ENCODE results near the gene TMTC2.

The TMTC2 gene

DNA sequence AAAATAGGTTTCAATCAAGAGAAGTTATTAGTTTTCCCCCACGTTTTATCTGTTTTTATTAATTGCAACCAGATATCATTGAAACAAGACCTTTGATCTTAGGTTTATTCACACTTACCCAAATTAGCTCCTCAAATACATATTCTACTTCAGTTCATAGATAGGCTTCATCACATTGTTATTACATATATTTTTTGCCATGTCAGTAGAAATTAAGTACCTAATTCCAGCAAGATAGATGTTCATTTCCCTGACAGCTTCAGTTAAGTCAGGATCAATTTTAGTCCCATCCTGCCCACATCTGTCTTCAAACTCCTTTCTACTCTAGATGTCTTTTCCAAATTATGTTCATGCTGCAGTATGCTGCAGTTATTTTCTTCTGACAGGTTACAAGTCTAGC, 388.8 kb downstream of the TMTC2 start:
- TF ChIP-seq, protein P1, sequence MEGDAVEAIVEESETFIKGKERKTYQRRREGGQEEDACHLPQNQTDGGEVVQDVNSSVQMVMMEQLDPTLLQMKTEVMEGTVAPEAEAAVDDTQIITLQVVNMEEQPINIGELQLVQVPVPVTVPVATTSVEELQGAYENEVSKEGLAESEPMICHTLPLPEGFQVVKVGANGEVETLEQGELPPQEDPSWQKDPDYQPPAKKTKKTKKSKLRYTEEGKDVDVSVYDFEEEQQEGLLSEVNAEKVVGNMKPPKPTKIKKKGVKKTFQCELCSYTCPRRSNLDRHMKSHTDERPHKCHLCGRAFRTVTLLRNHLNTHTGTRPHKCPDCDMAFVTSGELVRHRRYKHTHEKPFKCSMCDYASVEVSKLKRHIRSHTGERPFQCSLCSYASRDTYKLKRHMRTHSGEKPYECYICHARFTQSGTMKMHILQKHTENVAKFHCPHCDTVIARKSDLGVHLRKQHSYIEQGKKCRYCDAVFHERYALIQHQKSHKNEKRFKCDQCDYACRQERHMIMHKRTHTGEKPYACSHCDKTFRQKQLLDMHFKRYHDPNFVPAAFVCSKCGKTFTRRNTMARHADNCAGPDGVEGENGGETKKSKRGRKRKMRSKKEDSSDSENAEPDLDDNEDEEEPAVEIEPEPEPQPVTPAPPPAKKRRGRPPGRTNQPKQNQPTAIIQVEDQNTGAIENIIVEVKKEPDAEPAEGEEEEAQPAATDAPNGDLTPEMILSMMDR (IDR thresholded peaks at IDR 0.05; ENCODE audit: insufficient read depth, missing control alignments), result no peak
- no peak for FAIRE-seq
- no peak for DNase-seq (ENCODE audit: insufficient read length, low spot score)

DNA sequence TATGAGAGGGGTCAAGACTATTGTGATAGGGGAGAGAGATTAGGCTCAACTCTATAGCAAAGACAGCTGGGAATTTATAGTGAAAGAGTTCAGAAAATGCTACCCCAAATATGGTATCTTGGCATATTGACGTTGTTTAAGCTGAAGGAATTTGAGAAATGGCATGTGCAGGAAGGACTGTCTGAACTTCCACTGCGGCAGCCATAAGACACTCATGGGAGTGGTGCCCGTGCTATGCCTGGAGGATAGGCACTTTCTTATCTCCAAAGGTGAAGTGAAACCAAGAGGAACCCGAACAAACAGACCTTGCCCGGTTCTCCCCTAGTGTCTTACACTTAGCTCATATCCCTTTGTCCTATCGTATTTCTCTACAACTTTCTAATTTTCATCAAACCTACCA, 390.3 kb downstream of the TMTC2 start:
- TF ChIP-seq, protein P1 (IDR thresholded peaks at IDR 0.05; ENCODE audit: insufficient read depth, missing control alignments), result no peak
- FAIRE-seq, result no peak
- no peak for DNase-seq (ENCODE audit: insufficient read length, low spot score)

DNA sequence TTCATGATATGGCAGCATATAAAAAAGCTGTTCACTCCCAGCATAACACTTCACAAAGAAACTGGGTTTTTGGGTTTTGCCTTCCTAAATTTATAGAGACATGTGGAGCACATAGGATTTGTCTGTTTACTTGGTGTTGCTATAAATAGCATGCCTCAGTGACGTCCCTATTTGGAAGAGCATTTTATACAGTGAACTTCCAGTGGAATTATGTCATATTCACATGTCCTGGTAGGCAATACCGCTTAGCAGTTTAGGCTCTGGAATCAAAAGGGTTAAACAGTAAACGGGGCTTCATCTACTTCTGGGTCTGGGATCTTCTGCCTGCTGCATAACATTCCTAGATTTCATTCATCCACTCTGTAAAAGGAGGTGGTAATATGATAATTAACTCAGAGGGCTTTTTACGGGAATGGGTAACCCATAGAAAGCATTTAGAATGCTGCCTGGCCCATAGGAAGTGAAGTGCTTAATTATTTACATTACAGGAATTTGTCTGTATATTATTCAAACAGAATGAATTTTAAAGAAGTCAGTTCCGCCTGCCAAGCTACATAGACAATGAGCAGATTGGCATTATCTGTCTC, 396.1 kb downstream of the TMTC2 start:
- DNase-seq (ENCODE audit: insufficient read length, low spot score) (no peak), FAIRE-seq (no peak)
- TF ChIP-seq, protein P1 (IDR thresholded peaks at IDR 0.05; ENCODE audit: insufficient read depth, missing control alignments), result no peak

DNA sequence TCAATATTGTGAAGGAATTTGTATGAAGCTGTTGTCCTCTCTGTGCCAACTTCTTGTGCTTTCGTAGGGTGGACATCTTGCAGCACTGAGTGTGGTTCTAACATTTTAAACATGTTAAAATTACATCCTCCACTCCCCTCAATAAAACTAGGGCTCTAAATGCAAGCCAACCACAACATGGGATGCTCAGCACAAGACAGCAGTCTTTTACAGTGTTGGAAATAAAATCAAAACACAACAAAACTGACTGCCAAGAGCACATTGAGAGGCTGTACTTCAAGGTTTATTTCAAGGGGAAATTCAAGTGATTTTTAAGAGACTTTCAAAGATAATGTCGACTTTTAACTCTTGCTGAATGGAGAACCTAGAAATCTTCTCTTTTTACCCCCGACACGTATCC, 396.9 kb downstream of the TMTC2 start:
- DNase-seq (ENCODE audit: insufficient read length, low spot score) (no peak), FAIRE-seq (no peak)
- TF ChIP-seq, protein P1 (IDR thresholded peaks at IDR 0.05; ENCODE audit: insufficient read depth, missing control alignments), result no peak

DNA sequence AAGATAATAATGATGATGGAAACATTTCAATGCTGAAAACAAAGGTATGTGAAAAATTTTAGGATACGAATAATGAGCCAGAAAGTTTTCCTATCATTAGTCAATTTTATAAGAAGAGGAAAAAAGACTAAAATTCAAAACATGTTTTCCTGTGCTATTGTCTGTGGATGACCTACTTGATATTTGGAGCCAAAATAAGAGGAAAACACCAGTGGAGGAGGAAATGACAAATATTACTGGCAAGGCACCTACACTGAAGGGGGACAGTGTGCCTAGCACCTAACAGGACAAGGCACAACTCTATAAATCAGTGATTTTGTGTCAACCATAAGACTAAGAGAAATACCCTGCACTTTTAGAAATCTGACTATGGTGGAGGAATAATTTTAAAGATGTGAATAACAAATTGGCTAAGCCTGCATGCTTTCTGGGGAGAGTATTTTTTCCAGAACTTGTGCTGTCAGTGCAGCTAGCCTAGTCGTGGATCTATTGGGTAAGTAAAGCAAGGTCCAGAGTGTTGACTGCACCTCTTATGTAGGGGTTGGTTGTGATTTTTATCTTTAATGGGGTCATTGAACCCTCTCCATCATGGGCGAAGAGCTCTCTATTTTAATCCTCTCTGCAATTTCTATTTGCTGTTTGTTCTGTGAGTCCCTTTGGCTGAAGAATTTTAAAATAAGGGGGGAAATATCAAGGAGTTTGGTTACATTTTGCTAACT, 398.0 kb downstream of the TMTC2 start:
- FAIRE-seq (no peak), DNase-seq (ENCODE audit: insufficient read length, low spot score) (no peak)
- TF ChIP-seq, protein P1 (IDR thresholded peaks at IDR 0.05; ENCODE audit: insufficient read depth, missing control alignments), result no peak

DNA sequence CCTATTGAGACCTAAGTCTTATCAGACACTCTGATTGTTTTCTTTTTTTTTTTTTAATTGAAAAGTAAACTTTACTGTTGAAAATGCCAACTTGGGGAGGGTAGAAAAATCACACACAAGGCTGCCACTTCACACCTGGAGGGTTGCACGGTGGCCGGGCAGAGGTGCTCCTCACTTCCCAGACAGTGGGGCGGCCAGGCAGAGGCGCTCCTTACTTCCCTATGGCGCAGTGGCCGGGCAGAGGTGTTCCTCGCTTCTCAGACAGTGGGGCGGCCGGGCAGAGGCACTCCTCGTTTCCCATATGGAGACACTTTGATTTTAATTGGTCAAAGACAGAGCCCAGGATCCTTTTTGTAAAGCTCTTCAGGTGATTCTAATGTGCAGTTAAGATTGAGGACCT, 399.3 kb downstream of the TMTC2 start:
- TF ChIP-seq, protein P1 (IDR thresholded peaks at IDR 0.05; ENCODE audit: insufficient read depth, missing control alignments), result no peak
- DNase-seq (ENCODE audit: insufficient read length, low spot score), result no peak
- no peak for FAIRE-seq

DNA sequence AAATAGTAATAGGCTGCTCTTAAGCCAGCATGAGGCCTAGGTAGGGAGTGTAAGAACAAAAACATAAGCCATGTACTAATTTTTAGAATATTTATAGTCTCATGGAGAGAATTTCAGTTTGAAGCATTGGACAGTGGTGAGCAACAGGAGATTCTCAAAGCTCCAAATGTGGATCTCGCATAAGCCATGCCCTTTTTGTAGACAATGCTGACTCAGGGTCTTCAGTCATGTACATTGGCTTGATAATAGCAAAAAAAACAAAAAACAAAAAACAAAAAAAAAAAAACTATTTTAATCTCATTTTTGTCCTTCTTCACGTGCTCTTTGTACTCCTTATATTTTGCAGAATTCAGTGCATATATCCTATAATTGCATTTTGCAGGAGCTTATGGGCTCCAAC, 402.9 kb downstream of the TMTC2 start:
- TF ChIP-seq, protein P1 (IDR thresholded peaks at IDR 0.05; ENCODE audit: insufficient read depth, missing control alignments), result no peak
- DNase-seq (ENCODE audit: insufficient read length, low spot score), result no peak
- no peak for FAIRE-seq
